Heart right ventricle (tissue), 16 donors: ENCODE data around the gene UCK1. TPM values are rescaled to one million over a fixed set of nuclear protein-coding genes. Genes with fewer than 3 reads are reported as not detected.

ENCODE experiments used
- ATAC-seq, 8 donors: fragments of 200-7000 bp; cut with Tn5 transposase; one replicate each; pipeline ENCODE4 v1.9.1; 2020; ENCODE audit warnings: mild to moderate bottlenecking in 8 of 8, moderate library complexity in 8 of 8, moderate number of reproducible peaks in 1 of 8
- DNase-seq, 2 donors: peaks; one replicate each; pipeline ENCODE4 v3.0.0-alpha.2; 2020
- H3K27ac ChIP-seq, 10 donors: fragments of 200-600 bp; sonication (generic) in 2 of 10; one replicate each; pipeline versions ENCODE4 v1.5.0 to v1.8.0; 2020 to 2022; ENCODE audit warnings: mild to moderate bottlenecking in 3 of 10
- H3K27me3 ChIP-seq, 7 donors: fragments of 200-600 bp; one replicate each; pipeline ENCODE4 v1.8.0; 2021 to 2022; ENCODE audit warnings: mild to moderate bottlenecking in 2 of 7
- H3K36me3 ChIP-seq, 9 donors: fragments of 200-600 bp; sonication (generic) in 1 of 9; one replicate each; pipeline versions ENCODE4 v1.5.0 to v1.8.0; 2020 to 2022; ENCODE audit warnings: mild to moderate bottlenecking in 2 of 9
- H3K4me1 ChIP-seq, 9 donors: fragments of 200-600 bp; sonication (generic) in 1 of 9; one replicate each; pipeline versions ENCODE4 v1.5.0 to v1.8.0; 2020 to 2022; ENCODE audit warnings: mild to moderate bottlenecking in 4 of 9
- H3K4me3 ChIP-seq, 10 donors: fragments of 200-600 bp; sonication (generic) in 2 of 10; one replicate each; pipeline versions ENCODE4 v1.5.0 to v1.8.0; 2020 to 2022; ENCODE audit warnings: mild to moderate bottlenecking in 7 of 10, moderate library complexity in 2 of 10
- H3K9me3 ChIP-seq, 11 donors: fragments of 200-600 bp in 10 of 11; sonication (generic) in 2 of 11; one replicate each; pipeline versions ENCODE4 v1.5.0 to v1.8.0; 2013 to 2022; ENCODE audit warnings: mild to moderate bottlenecking in 2 of 11, control low read depth in 1 of 11, moderate library complexity in 1 of 11
- CTCF ChIP-seq, 9 donors: fragments of 200-600 bp; sonication (generic) in 2 of 9; IDR thresholded peaks; one replicate each; pipeline versions ENCODE4 v1.5.0 to v1.8.0; 2021 to 2022; ENCODE audit warnings: antibody characterized with exemption in 9 of 9, mild to moderate bottlenecking in 5 of 9, moderate library complexity in 1 of 9
- WGBS, 2 donors: extraction: QIAGEN DNeasy Blood & Tissue Kit; methylation state at CpG; one replicate each; pipeline ENCODE4 v1.1.7; 2013; ENCODE audit warnings: inconsistent platforms in 1 of 2; 5-methylcytosine and 5-hydroxymethylcytosine counted together
- intact Hi-C, 10 donors: fragments of 100-400 bp; cut with DNase I; formaldehyde crosslinking; loops; one replicate each; pipeline versions ENCODE4 v1.11.1 to v1.14.2; 2022
- polyA plus RNA-seq, 2 donors: library from polyadenylated mRNA; stranded (reverse); fragments of 200-250 nt; gene quantifications; one replicate each; pipeline ENCODE4 v1.2.3, GENCODE V29; 2013
- total RNA-seq, 10 donors: library from RNA; stranded (reverse); fragmentation: NEBNext Ultra II Directional in 3 of 10; extraction: Animal tissue kit (Norgen Biotek cat#: 25700) in 3 of 10; gene quantifications; one replicate each; pipeline versions ENCODE4 v1.2.1 to v1.2.4, GENCODE V29; 2021 to 2023
- donor health status: Arrhythmogenic right ventricular cardiomyopathy.
- donor health status: ischemic (EF 13 %, LVEDD 7.1; RV severe dilation, severe dysfunction).
- donor health status: healthy with polysubstance abuse.
- donor health status: DM: no; HTN: yes; CAD: no.
- donor health status: DM: no; HTN: no; CAD: no.
- donor health status: ischemic (EF 25% LVEDD 6.9; RV normal size, moderate dysfunction).
- donor health status: ischemic (EF 25% LVEDD 5.7; RV mildly dilated, moderate dysfunction).
- donor health status: healthy.
- donor health status: DM: yes; HTN: yes; CAD: no.
- donor health status: Ischemic cardiomyopathy.
- donor health status: ischemic (EF 35%, LVEDD 5.7; RV mildly dilated, moderate dysfunction).
- donor health status: nonischemic (EF 11% LVEDD 7.7; RV severe dilation, severe dysfunction).
- donor health status: DM: yes; HTN: yes; CAD: no.
- donor health status: PGD.
- donor health status: ischemic (EF 29% LVEDD 5.4; RV normal size, mild dysfunction).
- donor health status: nonischemic (EF 23%, LVEDD 6.1; RV moderate dilation, normal function).

UCK1 gene
- total and polyA plus RNA-seq, 12 donors, result 16.6 to 32.7 (median 22.6) TPM

GRCh38 chr9:131511416-131511815, 19.6 kb downstream of the UCK1 start:
- 78 to 86% methylated on average over 7 of the region's 7 CpGs for WGBS, 2 donors
- ATAC-seq (no peak), DNase-seq (no peak)
- intact Hi-C loops, result no loop called here
- Histone ChIP-seq H3K27ac (no peak overlapping the region), H3K4me3 (no peak overlapping the region), H3K36me3 (peaks cover 0 to 88% (median 37%) of the 10 kb centered on the region in 9 donors), H3K9me3 (peaks cover 0 to 14% (median 0%) of the 10 kb centered on the region in 11 donors), H3K4me1 (no peaks in the 10 kb centered on the region), H3K27me3 (no peaks in the 10 kb centered on the region)
- no peak for TF ChIP-seq CTCF (IDR thresholded peaks at IDR 0.05)

GRCh38 chr9:131505012-131505411, 26.1 kb downstream of the UCK1 start:
- no peaks in the 10 kb centered on the region for H3K27me3 ChIP-seq
- intact Hi-C loops, result loop anchor here in 2 of 10 donors (10.0 kb wide), 1 partner anchor 240 kb away; the partner anchor contains the start of gene RAPGEF1 (in 2 of the 2)
- DNase-seq (no peak), ATAC-seq (no peak)
- H3K9me3 ChIP-seq, result no peaks in the 10 kb centered on the region
- TF ChIP-seq CTCF (IDR thresholded peaks at IDR 0.05), result no peak
- no peak overlapping the region for H3K4me3 ChIP-seq
- WGBS, 2 donors, result 91 to 95% methylated on average over 8 of the region's 8 CpGs
- H3K4me1 ChIP-seq, result peaks cover 7 to 36% (median 17%) of the 10 kb centered on the region in 9 donors
- peaks cover 0 to 43% (median 9%) of the 10 kb centered on the region in 9 donors for H3K36me3 ChIP-seq
- H3K27ac ChIP-seq, result no peak overlapping the region

- ATAC-seq (peak in 4 of 8 donors; percentile 1 to 15 (median 2)), DNase-seq (no peak)
- no peaks in the 10 kb centered on the region for H3K27me3 ChIP-seq
- H3K27ac ChIP-seq, result peak overlapping the region in 7 of 10 donors; percentile 70 to 88 (median 84)
- intact Hi-C loops, result loop anchor here in 2 of 10 donors (10.0 kb wide), 1 partner anchor 241 kb away; the partner anchor contains the start of gene RAPGEF1 (in 2 of the 2)
- peak overlapping the region; percentile 62 to 100 (median 96) for H3K4me3 ChIP-seq
- peaks cover 0 to 43% (median 12%) of the 10 kb centered on the region in 9 donors for H3K36me3 ChIP-seq
- no peak for TF ChIP-seq CTCF (IDR thresholded peaks at IDR 0.05)
- whole genome bisulfite sequencing, 2 donors, result 20 to 29% methylated on average over 32 of the region's 32 CpGs
- no peaks in the 10 kb centered on the region for H3K9me3 ChIP-seq
- H3K4me1 ChIP-seq, result peaks cover 7 to 36% (median 17%) of the 10 kb centered on the region in 9 donors
Measured at GRCh38 chr9:131503626-131504465, 27.2 kb downstream of the UCK1 start.

- peaks cover 7 to 36% (median 17%) of the 10 kb centered on the region in 9 donors for H3K4me1 ChIP-seq
- DNase-seq, result peak; percentile 85 to 90
- H3K27me3 ChIP-seq, result no peaks in the 10 kb centered on the region
- H3K27ac ChIP-seq, result peak within 1 kb of the TSS in 9 of 10 donors; percentile 47 to 88 (median 82)
- no peak for TF ChIP-seq CTCF (IDR thresholded peaks at IDR 0.05)
- WGBS, 2 donors, result 0 to 1% methylated on average over 82 to 83 of the region's 83 CpGs
- peak within 1 kb of the TSS; percentile 62 to 100 (median 96) for H3K4me3 ChIP-seq
- peak; percentile 94 to 97 (median 96) for ATAC-seq
- intact Hi-C loops, result loop anchor here in 2 of 10 donors (10.0 kb wide), 1 partner anchor 242 kb away; the partner anchor contains the start of gene RAPGEF1 (in 2 of the 2)
- H3K9me3 ChIP-seq, result no peaks in the 10 kb centered on the region
- H3K36me3 ChIP-seq, result peaks cover 0 to 45% (median 13%) of the 10 kb centered on the region in 9 donors
Measured at GRCh38 chr9:131502781-131503625, 28.1 kb downstream of the UCK1 start, which contains the start of gene POMT1. POMT1 (plus strand) TSS chr9:131502918; CDS start chr9:131504219, 1,301 bp downstream.
